HCT116 (cell line): ENCODE measurements around the gene MTA2. TPM values are rescaled to one million over a fixed set of nuclear protein-coding genes. Genes with fewer than 3 reads are reported as not detected.

Experiments
- ATAC-seq: fragments of 200-7000 bp; cut with Tn5 transposase; 2 replicates; pipeline ENCODE4 v1.9.1; 2020; ENCODE audit warnings: mild to moderate bottlenecking, moderate library complexity
- BruUV-seq: library from RNA; stranded (reverse); fragments of 400-500 nt; replicated peaks from 2 replicates; lab custom pipeline; 2021; lab: Mats Ljungman, UMichigan
- CTCF ChIA-PET: fragments of 300-600 bp; sonication (Branson Sonifier 250); formaldehyde crosslinking; loops from one replicate; lab custom pipeline; 2021; ENCODE audit warnings: antibody characterized with exemption; lab: Charles Lee
- POLR2A ChIA-PET: fragments of 300-600, 350-600 bp; sonication (Branson Sonifier 250); formaldehyde crosslinking; loops from one replicate; lab custom pipeline; 2021; ENCODE audit warnings: antibody characterized with exemption; lab: Charles Lee
- RAD21 ChIA-PET, 2 experiments: fragments of 300-600 bp; sonication (Branson Sonifier 250); formaldehyde crosslinking; loops; one replicate each; lab custom pipeline; 2023; ENCODE audit warnings: low total read pairs in 2 of 2; ENCODE audit not compliant: uncharacterized antibody in 2 of 2, unreplicated experiment in 2 of 2, low non-redundant PET in 1 of 2; lab: Charles Lee
- DNase-seq: peaks from one replicate; pipeline ENCODE4 v3.0.0-alpha.2; 2010; ENCODE audit warnings: low read depth, low spot score
- H2AFZ ChIP-seq: fragments of 200-600 bp; shearing (Covaris generic), sonication (generic); 2 replicates; pipeline ENCODE4 v1.6.1; 2017; ENCODE audit warnings: low read depth, mixed run types, mixed read lengths, antibody characterized with exemption, low read length; ENCODE audit not compliant: poor library complexity, severe bottlenecking
- H3K27ac ChIP-seq: 2 replicates; pipeline ENCODE4 v1.5.1; 2012; ENCODE audit warnings: low read depth, low read length
- H3K27me3 ChIP-seq: fragments of 200-600 bp; sonication (generic); 2 replicates; pipeline ENCODE4 v1.6.1; 2016; ENCODE audit warnings: mixed run types, low read length, mixed read lengths; ENCODE audit not compliant: insufficient read depth
- H3K36me3 ChIP-seq, 2 experiments: fragments of 200-500 bp in 1 of 2; fragments of 200-600 bp in 1 of 2; sonication (Bioruptor generic) in 1 of 2; sonication (generic) in 1 of 2; 2 replicates each; pipeline versions ENCODE4 v1.5.1 to v1.6.1; 2014 to 2016; ENCODE audit warnings: low read length in 2 of 2, inconsistent platforms in 1 of 2, mixed read lengths in 1 of 2, mixed run types in 1 of 2; ENCODE audit not compliant: insufficient read depth in 2 of 2, control insufficient read depth in 1 of 2
- H3K4me1 ChIP-seq, 2 experiments: fragments of 200-600 bp in 1 of 2; sonication (generic) in 1 of 2; 2 replicates each; pipeline versions ENCODE4 v1.5.1 to v1.6.1; 2012 to 2017; ENCODE audit warnings: low read length in 2 of 2, inconsistent platforms in 1 of 2, mild to moderate bottlenecking in 1 of 2, mixed read lengths in 1 of 2, mixed run types in 1 of 2, moderate library complexity in 1 of 2; ENCODE audit not compliant: insufficient read depth in 2 of 2, control insufficient read depth in 1 of 2
- H3K4me2 ChIP-seq: fragments of 200-600 bp; sonication (generic); 2 replicates; pipeline ENCODE4 v1.6.1; 2017; ENCODE audit warnings: mixed run types, low read length, mixed read lengths
- H3K4me3 ChIP-seq, 2 experiments: fragments of 200-600 bp in 1 of 2; sonication (generic) in 1 of 2; replicated peaks in 1 of 2; 2 replicates each; pipeline ENCODE4 v1.5.1; 2011 to 2016; ENCODE audit warnings: low read length in 2 of 2, control low read depth in 1 of 2, low read depth in 1 of 2, mild to moderate bottlenecking in 1 of 2, mixed read lengths in 1 of 2, mixed run types in 1 of 2
- H3K79me2 ChIP-seq: fragments of 200-600 bp; sonication (generic); 2 replicates; pipeline ENCODE4 v1.6.1; 2017; ENCODE audit warnings: mild to moderate bottlenecking, mixed run types, low read length, moderate library complexity, mixed read lengths; ENCODE audit not compliant: insufficient read depth
- H3K9ac ChIP-seq: fragments of 200-600 bp; sonication (generic); 2 replicates; pipeline ENCODE4 v1.6.1; 2016; ENCODE audit warnings: low read length, mixed read lengths
- H3K9me2 ChIP-seq: fragments of 200-600 bp; sonication (generic), shearing (Covaris generic); 2 replicates; pipeline ENCODE4 v1.6.1; 2017; ENCODE audit warnings: mixed run types, mild to moderate bottlenecking, moderate library complexity; ENCODE audit not compliant: insufficient read depth
- H3K9me3 ChIP-seq, 2 experiments: fragments of 200-500 bp in 1 of 2; fragments of 200-600 bp in 1 of 2; sonication (Bioruptor generic) in 1 of 2; sonication (generic) in 1 of 2; 2 replicates each; pipeline ENCODE4 v1.6.1; 2014 to 2017; ENCODE audit warnings: low read length in 2 of 2, mixed read lengths in 2 of 2, inconsistent platforms in 1 of 2, low read depth in 1 of 2, mild to moderate bottlenecking in 1 of 2, mixed run types in 1 of 2, moderate library complexity in 1 of 2; ENCODE audit not compliant: control insufficient read depth in 1 of 2, insufficient read depth in 1 of 2
- H4K20me1 ChIP-seq: fragments of 200-600 bp; sonication (generic), shearing (Covaris generic); 2 replicates; pipeline ENCODE4 v1.6.1; 2017; ENCODE audit warnings: mixed run types, mild to moderate bottlenecking, moderate library complexity; ENCODE audit not compliant: insufficient read depth
- POLR2AphosphoS5 ChIP-seq: IDR thresholded peaks from 2 replicates; pipeline ENCODE4 v1.6.1; 2011; ENCODE audit warnings: mild to moderate bottlenecking, low read depth, low read length, moderate library complexity
- YY1 ChIP-seq: IDR thresholded peaks from 2 replicates; pipeline ENCODE4 v1.6.1; 2011; ENCODE audit warnings: low read length, low read depth, moderate library complexity, mild to moderate bottlenecking; ENCODE audit not compliant: insufficient replicate concordance; ENCODE audit errors: extremely low read depth
- intact Hi-C: fragments of 100-400 bp; cut with micrococcal nuclease; formaldehyde crosslinking; loops from 2 replicates; pipeline ENCODE4 v1.10.0; 2022
- total RNA-seq: library from RNA; stranded (reverse); gene quantifications from one replicate; pipeline ENCODE4 v1.2.1, GENCODE V29; 2021; ENCODE audit not compliant: unreplicated experiment
- TF ChIP-seq, protein P1 (sequence below): IDR thresholded peaks from 2 replicates; pipeline ENCODE4 v1.6.1; 2012

Gene MTA2
- total RNA-seq, 1 experiment from 2014 or later: 98.9 TPM

DNA sequence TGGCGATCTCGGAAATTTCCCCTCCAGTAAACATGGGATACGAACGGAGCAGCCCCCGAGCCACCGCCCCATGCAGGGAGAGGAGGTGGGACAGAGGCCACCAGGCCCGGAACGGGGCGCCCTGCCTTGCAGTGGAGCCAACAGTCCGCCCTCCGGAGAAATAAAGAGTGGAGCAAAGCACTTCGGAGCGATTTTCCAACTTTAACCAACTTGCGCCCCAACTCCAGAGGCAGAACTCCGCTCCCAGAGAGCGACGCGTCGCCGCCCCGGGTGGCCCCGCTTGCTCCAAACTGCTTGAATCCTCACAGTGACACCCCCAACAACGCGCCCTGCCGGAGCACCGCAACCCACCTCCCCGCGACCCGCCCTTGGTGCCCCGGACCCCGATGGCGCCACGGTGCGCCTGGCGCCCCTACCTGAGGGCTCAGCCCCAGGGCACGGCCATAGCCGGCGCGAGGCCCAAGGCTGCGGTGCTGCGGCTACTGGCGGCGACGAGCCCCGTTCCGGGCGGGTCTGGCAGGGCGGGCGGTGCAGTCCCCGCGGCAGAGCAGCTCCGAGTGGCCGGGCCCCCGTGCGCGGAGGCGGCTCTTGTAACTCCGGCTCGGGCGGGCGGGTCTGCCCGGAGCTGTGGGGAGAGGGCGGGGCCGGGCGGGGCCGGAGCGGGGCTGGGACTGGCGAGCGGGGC lies 55.3 kb downstream of the MTA2 start, which contains the start of gene AHNAK (continued):
- TF ChIP-seq, protein P1, sequence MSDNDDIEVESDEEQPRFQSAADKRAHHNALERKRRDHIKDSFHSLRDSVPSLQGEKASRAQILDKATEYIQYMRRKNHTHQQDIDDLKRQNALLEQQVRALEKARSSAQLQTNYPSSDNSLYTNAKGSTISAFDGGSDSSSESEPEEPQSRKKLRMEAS: no peak

DNA sequence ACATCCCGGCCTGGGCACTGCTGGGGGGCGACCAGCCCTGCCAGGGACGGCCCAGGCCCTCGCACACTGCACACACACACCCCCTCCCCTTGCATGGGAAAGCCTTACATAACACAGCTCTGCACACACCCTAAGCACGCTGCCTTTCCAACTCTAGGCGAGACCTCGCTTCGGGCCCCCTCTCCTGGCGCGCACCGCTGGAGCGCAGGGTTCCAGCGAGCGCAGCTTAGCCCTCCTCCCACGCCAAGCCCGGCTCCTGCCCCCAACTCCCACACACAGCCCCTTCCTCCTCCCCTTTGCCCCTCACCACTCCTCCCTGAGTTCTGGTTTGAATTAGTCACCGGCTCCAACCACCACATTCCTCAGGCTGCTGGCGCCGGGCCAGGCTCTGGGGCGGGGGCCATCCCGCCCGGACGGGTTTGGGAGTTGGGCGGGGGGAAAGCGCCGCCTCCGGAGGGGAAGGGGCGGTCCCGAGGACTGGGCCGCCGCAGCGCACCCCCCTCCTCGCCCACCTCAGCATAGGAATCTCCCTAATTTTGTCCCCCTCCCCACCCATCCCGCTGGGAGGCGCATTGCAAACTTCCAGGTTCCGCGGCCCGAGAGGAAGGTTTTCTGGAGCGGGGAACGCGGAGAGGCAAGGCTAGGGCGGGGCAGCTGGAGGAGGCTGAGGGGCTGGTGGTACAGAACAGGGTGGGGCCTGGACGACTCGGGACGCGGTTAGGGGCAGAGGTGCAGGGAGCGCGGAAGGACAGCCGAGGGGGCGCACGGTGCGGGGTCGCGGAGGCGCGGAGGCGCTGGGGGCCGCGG lies 56.0 kb downstream of the MTA2 start:
- POLR2A ChIA-PET: interaction anchor here (1.0 to 1.6 kb wide), 2 partner anchors 28 to 121 kb away, joined by 3 to 6 read pairs; partner anchors contain the start of gene EEF1G
- Histone ChIP-seq H3K4me1 (peaks cover 57 to 72% of the 10 kb centered on the region in 2 experiments), H3K9ac (peak overlapping the region; percentile 100), H3K27me3 (no peaks in the 10 kb centered on the region)
- BruUV-seq: TSS peak; percentile 50
- peak; percentile 55; the same call in 1 of the 2 replicates for TF ChIP-seq POLR2AphosphoS5
- TF ChIP-seq YY1: no peak
- TF ChIP-seq, all 23 proteins: peak for 1
- Histone ChIP-seq H3K27ac (peak overlapping the region; percentile 95), H3K9me2 (no peaks in the 10 kb centered on the region), H3K79me2 (peaks cover 59% of the 10 kb centered on the region), H3K4me2 (peak overlapping the region; percentile 100), H3K9me3 (no peaks in the 10 kb centered on the region), H2AFZ (no peak overlapping the region), H3K36me3 (no peaks in the 10 kb centered on the region), H4K20me1 (peaks cover 3% of the 10 kb centered on the region; the same call in 1 of the 2 replicates), H3K4me3 (peak overlapping the region; percentile 91 to 98)
- ATAC-seq (peak; percentile 61), DNase-seq (peak; percentile 75)
- ChIA-PET CTCF (interaction anchor here (1.3 to 2.0 kb wide), 2 partner anchors 46 to 121 kb away, joined by 3 to 8 read pairs; no protein-coding TSS in a partner anchor), RAD21 (interaction anchor here in 1 of 2 experiments (1.0 to 1.3 kb wide), 3 partner anchors 12 to 121 kb away, joined by 3 to 4 read pairs (median 4); no protein-coding TSS in a partner anchor)
- intact Hi-C loops: no loop called here
